H7 (cell line): Measurements from ENCODE around the gene AHNAK2. TPM values are rescaled to one million over a fixed set of nuclear protein-coding genes. Genes with fewer than 3 reads are reported as not detected.
"Not testable (repeated sequence)": the region's sequence is repeated elsewhere in the genome, so short reads cannot be mapped to it uniquely, and the experiment has no call there.

Source experiments
- DNase-seq: peaks from one replicate; pipeline ENCODE4 v3.0.0; 2012
- H3K27me3 ChIP-seq: 2 replicates; pipeline ENCODE4 v1.6.0; 2011; ENCODE audit warnings: mild to moderate bottlenecking, low read length; ENCODE audit not compliant: control insufficient read depth, insufficient read depth
- H3K36me3 ChIP-seq: replicated peaks from 2 replicates; pipeline ENCODE4 v1.5.1; 2011; ENCODE audit warnings: low read length; ENCODE audit not compliant: control insufficient read depth, insufficient read depth
- H3K4me3 ChIP-seq: 2 replicates; pipeline ENCODE4 v1.5.1; 2011; ENCODE audit warnings: low read depth, mild to moderate bottlenecking, control low read depth, low read length, moderate library complexity; ENCODE audit not compliant: insufficient read depth
- total RNA-seq: library from RNA; depleted of rRNA; stranded (reverse); fragments of >200 nt; shearing (Covaris generic); gene quantifications from 2 replicates; pipeline ENCODE4 v1.2.3, GENCODE V29; 2014

AHNAK2 gene
- total RNA-seq, 1 experiment from 2014 or later: 2.0 TPM

GRCh38 chr14:104966261-104966865, 11.8 kb downstream of the AHNAK2 start:
- H3K27me3 ChIP-seq: peaks cover 1% of the 10 kb centered on the region
- H3K4me3 ChIP-seq: no peak overlapping the region
- no peaks in the 10 kb centered on the region for H3K36me3 ChIP-seq
- no peak for DNase-seq

GRCh38 chr14:104965561-104966231, 12.5 kb downstream of the AHNAK2 start:
- H3K27me3 ChIP-seq: peaks cover 1% of the 10 kb centered on the region
- no peaks in the 10 kb centered on the region for H3K36me3 ChIP-seq
- H3K4me3 ChIP-seq: no peak overlapping the region
- DNase-seq: no peak

GRCh38 chr14:104964546-104964945, 13.6 kb downstream of the AHNAK2 start:
- H3K27me3 ChIP-seq: peaks cover 1% of the 10 kb centered on the region
- H3K4me3 ChIP-seq: no peak overlapping the region
- H3K36me3 ChIP-seq: no peaks in the 10 kb centered on the region
- DNase-seq: no peak

- no peaks in the 10 kb centered on the region for H3K36me3 ChIP-seq
- peak; percentile 50 for DNase-seq
- no peak overlapping the region for H3K4me3 ChIP-seq
- no peaks in the 10 kb centered on the region for H3K27me3 ChIP-seq
Measured at GRCh38 chr14:104957146-104958113, 20.7 kb downstream of the AHNAK2 start.

- H3K36me3 ChIP-seq: no peaks in the 10 kb centered on the region
- no peak overlapping the region for H3K4me3 ChIP-seq
- DNase-seq: no peak
- no peaks in the 10 kb centered on the region for H3K27me3 ChIP-seq
Measured at GRCh38 chr14:104956290-104956890, 21.8 kb downstream of the AHNAK2 start.

- no peak for DNase-seq
- no peaks in the 10 kb centered on the region for H3K36me3 ChIP-seq
Measured at GRCh38 chr14:104955396-104955770, 22.8 kb downstream of the AHNAK2 start.

GRCh38 chr14:104954746-104955395, 23.3 kb downstream of the AHNAK2 start:
- Histone ChIP-seq H3K4me3 (no peak overlapping the region), H3K36me3 (no peaks in the 10 kb centered on the region), H3K27me3 (no peaks in the 10 kb centered on the region)
- no peak for DNase-seq

More at GRCh38 chr14:104955396-104955770, 22.8 kb downstream of the AHNAK2 start:
- Histone ChIP-seq H3K4me3 (no peak overlapping the region), H3K27me3 (no peaks in the 10 kb centered on the region)

- no peaks in the 10 kb centered on the region for H3K27me3 ChIP-seq
- no peaks in the 10 kb centered on the region for H3K36me3 ChIP-seq
- peak; percentile 42 for DNase-seq
- H3K4me3 ChIP-seq: no peak overlapping the region
Measured at GRCh38 chr14:104953896-104954656, 24.1 kb downstream of the AHNAK2 start.

- no peak overlapping the region for H3K4me3 ChIP-seq
- DNase-seq: no peak
- no peaks in the 10 kb centered on the region for H3K36me3 ChIP-seq
- H3K27me3 ChIP-seq: no peaks in the 10 kb centered on the region
Measured at GRCh38 chr14:104953097-104953496, 25.1 kb downstream of the AHNAK2 start.

GRCh38 chr14:104951863-104952657, 26.1 kb downstream of the AHNAK2 start:
- not testable (repeated sequence) for H3K36me3 ChIP-seq, H3K4me3 ChIP-seq, H3K27me3 ChIP-seq, DNase-seq

GRCh38 chr14:104950701-104951100, 27.5 kb downstream of the AHNAK2 start:
- H3K4me3 ChIP-seq, H3K27me3 ChIP-seq: not testable (repeated sequence)

GRCh38 chr14:104950021-104950420, 28.2 kb downstream of the AHNAK2 start:
- Histone ChIP-seq H3K4me3 (no peak overlapping the region), H3K36me3 (no peaks in the 10 kb centered on the region), H3K27me3 (no peaks in the 10 kb centered on the region)
- DNase-seq: no peak

More at GRCh38 chr14:104950701-104951100, 27.5 kb downstream of the AHNAK2 start:
- not testable (repeated sequence) for H3K36me3 ChIP-seq, DNase-seq

- DNase-seq, H3K36me3 ChIP-seq, H3K4me3 ChIP-seq, H3K27me3 ChIP-seq: not testable (repeated sequence)
Measured at GRCh38 chr14:104949406-104949955, 28.7 kb downstream of the AHNAK2 start.
